ENCODE results near the gene CPNE6. TPM values are rescaled to one million over a fixed set of nuclear protein-coding genes. Genes with fewer than 3 reads are reported as not detected.

Gene CPNE6
- total and polyA plus RNA-seq, 2 of the 13 experiments (the other 11 are each of a cell fraction or from before 2014, with no cell fraction given), result not detected

- TF ChIP-seq ISX (CRISPR knock-in tag; conservative IDR thresholded peaks at IDR 0.05) (peak; percentile 95), SAFB2 (CRISPR knock-in tag; IDR thresholded peaks at IDR 0.05; ENCODE audit: borderline replicate concordance, low read depth) (peak; percentile 99), NFAT5 (CRISPR knock-in tag; IDR thresholded peaks at IDR 0.05) (peak; percentile 87), NCOA5 (CRISPR knock-in tag; IDR thresholded peaks at IDR 0.05) (peak; percentile 71; the same call in 1 of the 2 replicates), TGIF2 (CRISPR knock-in tag; IDR thresholded peaks at IDR 0.05) (no peak; the same call in 1 of the 2 replicates), BHLHE40 (IDR thresholded peaks at IDR 0.05; ENCODE audit: low read length) (no peak; the same call in 1 of the 2 replicates), ZNF143 (CRISPR knock-in tag; IDR thresholded peaks at IDR 0.05) (peak; percentile 53), RBFOX2 (IDR thresholded peaks at IDR 0.05; ENCODE audit: low read depth, low read length) (peak; percentile 100), ZNF781 (CRISPR knock-in tag; IDR thresholded peaks at IDR 0.05; ENCODE audit: borderline replicate concordance, not compliant biosample characterization) (peak; percentile 98), KDM1A (CRISPR knock-in tag; IDR thresholded peaks at IDR 0.05) (peak; percentile 79), MAX (IDR thresholded peaks at IDR 0.05) (no peak), DDIT3 (CRISPR knock-in tag; IDR thresholded peaks at IDR 0.05) (no peak), STAT5B (CRISPR knock-in tag; IDR thresholded peaks at IDR 0.05) (peak; percentile 98), ZNF138 (CRISPR knock-in tag; IDR thresholded peaks at IDR 0.05; ENCODE audit: low read depth) (no peak), KDM6A (CRISPR knock-in tag; IDR thresholded peaks at IDR 0.05; ENCODE audit: low read depth) (peak; percentile 71), JARID2 (CRISPR knock-in tag; IDR thresholded peaks at IDR 0.05; ENCODE audit: insufficient replicate concordance) (peak; percentile 93), KDM4B (CRISPR knock-in tag; IDR thresholded peaks at IDR 0.05) (peak; percentile 97), HNRNPH1 (optimal IDR thresholded peaks at IDR 0.05; ENCODE audit: low read depth, low read length) (no peak), ZBTB49 (CRISPR knock-in tag; IDR thresholded peaks at IDR 0.05; ENCODE audit: borderline replicate concordance) (no peak; the same call in none of the 2 replicates)
Measured at GRCh38 chr14:24093901-24094840, 22.8 kb downstream of the CPNE6 start, which contains the start of gene PCK2 (continued).

All from HepG2 (cell line).